GF-D8 (cell line): Measurements from ENCODE around the gene PRDM11.

ENCODE experiments used
- DNase-seq: peaks from one replicate; lab custom pipeline; 2025; lab: John Stamatoyannopoulos, UW

The PRDM11 gene

DNA sequence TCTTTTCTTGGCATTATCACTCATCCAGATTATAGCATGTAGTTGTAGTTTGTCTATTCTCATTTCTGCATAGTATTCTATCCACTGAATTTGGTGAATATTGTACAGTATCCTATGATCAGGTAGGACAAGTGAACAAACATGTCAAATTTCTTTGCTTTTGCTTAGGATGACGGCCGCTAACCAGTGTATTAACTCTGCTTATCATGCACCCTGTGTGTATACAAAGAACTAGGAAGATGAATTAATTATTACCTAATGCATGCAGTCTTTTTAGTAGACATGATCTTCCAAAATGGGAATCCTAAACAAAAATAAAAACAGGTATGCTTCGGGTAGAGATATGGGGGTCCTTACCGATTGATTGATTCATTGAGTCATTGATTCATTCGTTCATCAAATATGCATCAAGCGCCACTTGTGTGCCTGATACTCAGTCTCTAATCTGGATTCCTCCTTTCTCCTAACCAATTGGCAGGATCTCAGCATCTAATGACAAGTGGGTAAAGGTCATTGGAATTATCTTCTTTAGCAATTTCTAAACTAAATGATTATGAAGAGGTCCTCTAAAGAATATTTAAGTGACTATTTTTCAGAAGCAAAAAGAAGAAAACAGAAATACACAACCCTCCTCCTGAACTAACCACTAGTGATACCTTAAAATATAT is 27.9 kb downstream of the PRDM11 start:
- DNase-seq: no peak

DNA sequence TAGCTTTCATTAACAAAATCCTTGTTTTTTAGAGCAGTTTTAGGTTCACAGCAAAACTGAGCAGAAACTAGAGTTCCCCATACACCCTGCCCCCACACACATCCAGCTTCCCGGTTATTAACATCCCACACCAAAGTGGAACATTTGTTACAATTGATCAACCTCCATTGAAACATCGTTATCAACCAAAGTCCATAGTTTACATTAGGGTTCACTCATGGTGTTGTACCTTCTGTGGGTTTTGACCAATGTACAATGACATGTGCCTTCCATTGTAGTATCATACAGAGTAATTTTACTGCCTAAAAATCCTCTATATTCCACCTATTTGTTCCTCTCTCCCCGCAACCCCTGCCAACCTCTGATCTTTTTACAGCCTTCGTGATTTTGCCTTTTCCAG is 28.5 kb downstream of the PRDM11 start:
- no peak for DNase-seq

DNA sequence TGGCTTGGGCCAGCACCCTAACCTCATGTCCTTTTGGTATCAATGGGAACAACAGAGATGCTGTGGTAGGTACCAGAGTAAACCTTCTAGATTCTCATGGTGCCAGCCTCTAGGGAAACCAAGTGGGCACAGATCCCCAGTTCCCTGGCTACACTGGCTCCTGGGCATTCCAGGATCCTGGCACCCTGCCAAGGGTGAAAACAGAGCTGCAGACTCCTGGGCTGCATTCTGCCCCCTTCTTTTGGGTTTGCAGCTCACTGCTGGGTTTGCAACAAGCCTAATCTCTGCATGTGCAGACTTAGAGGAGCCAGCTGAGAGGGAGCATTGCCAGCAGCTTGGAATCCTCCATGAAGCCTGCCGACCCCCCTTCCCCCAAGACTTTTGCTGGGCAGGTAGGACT is 30.6 kb downstream of the PRDM11 start:
- no peak for DNase-seq

DNA sequence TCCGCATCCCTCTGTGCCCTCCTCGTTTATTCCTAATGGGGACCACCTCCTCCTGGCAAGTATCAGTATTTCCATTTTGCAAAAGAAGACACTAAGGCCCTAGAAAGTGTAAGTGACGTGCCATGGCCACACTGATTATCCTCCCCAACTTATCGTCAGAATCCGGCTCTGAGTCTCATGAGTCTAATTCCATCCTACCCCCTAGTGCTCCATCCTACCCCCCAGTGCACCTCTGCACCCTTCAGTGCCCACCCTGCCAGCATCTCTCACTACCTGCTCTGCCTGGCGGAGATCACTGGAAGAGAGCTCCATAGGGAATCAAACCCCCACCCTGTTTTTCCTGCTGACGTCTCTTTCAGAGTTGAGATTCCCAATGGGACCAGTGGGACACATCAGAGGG is 31.8 kb downstream of the PRDM11 start:
- no peak for DNase-seq

DNA sequence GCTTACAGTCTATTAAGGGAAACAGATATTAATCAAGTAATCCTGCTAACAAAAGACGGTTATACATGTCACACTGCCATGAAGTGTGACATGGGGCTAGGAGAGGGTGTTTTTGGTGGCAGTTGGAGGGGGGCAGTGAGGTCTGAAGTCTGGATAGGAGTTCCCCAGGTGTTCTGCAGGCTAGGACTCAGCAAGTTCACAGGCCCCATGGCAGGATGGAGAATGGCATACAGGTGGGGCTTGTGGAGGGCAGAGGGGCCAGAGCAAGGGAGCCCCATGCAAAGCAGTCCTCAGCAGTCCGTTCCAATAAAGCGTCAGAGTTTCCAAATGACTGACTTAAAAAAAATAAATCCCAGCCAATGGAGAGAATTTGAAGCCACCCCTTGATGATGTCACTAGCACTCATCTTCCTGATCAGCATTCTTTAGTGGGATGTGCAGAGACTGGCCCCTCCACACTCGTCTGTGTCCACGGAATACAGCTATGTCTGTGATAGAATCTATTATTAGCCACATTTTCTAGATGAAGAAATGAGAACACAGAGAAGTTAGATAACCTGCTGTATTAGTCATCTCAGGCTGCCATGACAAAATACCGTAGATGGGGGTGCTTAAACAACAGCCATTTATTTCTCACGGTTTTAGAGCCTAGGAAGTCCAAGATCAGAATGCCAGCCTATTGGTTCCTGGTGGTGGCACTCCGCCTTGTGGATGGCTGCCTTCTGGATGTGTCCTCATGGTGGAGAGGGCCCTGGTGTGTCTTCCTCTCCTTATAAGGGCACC is 32.6 kb downstream of the PRDM11 start:
- no peak for DNase-seq

DNA sequence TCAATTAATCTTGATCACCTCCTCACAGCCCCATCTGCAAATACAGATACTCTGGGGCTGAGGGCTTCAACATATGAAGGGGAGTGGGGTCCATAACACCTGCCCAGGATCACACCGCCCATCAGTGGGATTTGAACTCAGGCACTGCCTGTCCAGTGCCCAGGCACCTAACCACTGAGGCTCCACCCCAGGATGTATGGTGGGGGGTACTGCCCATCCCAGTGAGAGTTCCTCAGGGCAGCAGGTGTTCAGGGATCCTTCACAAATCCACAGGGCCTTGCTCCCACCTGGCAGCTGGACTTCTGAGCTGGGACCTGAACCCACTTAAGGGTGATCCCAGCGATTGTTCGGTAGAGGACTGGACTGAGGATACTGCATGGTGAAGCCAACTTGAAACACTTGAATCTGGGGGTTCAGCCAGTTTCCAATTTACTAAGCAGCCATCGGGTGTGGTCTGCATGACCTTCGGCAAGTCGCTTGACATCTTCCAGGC is 33.3 kb downstream of the PRDM11 start:
- no peak for DNase-seq

DNA sequence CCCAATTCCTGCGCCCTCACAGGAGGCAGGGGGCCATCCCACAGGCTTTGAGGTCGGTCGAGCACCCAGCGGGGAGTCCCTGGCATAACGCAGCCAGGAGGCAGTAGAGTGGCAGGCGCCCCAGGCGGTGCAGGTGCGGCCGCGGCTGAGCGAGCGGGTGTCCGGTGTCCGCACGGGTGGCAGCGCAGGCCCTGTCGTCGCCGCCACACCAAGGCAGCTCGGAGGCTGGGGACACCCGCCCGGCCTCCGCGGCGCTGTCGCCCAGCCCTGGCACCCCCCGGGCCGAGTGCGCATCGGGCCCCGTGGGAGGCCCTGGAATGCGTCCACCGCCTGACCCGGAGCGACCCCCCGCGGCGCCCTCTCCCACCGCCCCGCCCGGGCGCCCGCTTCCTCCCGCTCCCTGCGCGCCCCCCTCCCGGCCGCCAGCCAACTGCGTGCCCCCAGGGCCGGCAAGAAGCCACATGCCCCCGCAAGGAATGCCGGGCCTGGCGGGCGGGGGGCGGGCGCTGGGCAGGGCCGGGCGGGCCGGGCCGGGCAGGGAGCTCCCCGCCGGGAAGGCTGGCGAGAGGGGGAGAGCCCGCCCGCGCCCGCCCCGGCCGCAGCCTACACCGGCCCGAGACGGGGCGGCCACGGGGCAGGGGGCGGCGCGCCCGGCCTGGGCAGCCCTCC is 33.9 kb downstream of the PRDM11 start:
- no peak for DNase-seq

DNA sequence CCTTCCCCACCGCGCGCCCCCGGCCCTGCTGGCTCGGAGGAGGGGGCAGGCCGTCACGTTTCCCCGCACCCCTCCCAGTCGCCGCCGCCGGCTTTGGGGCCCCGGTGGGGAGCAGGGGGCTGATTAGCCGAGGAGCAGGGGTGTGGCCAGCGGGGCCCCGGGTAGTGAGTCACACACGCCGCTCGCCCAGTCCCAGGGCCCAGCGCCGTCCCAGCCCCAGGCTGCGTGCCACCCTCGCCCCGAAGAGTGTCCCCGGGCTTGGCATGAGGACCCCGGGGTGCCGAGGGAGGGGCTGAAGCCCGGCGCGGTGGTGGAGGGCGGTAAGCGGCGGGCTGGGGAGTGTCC is 34.4 kb downstream of the PRDM11 start:
- no peak for DNase-seq

DNA sequence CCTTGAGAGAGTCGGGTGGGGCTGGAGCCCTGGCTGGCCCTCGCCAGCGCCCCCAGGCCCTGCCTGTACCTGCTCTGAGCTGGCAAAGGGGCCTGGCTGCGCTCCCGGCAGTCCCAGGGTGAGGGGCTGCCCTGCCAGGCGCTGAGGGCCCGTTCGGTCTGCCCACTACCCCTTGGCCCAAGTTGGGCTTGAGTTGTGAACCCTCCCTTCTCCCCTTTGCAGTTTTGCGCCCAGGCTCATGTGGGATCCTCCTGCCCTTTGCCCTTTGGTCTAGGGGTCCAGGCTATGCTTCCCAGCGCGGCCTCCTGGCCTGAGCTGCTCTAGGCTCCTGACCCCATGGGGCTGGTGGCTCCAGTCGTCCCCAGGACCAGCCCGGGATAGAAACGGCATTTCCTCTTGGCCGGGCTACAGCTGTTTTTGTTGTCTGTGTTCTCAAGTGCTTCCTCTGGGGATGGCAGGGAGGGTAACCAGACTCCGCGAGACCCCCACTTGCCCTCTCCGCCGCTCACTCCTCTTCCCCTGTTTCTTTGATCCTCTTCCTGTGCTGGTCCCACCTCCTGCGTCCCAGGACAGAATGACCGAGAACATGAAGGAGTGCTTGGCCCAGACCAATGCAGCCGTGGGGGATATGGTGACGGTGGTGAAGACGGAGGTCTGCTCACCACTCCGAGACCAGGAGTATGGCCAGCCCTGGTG is 34.9 kb downstream of the PRDM11 start:
- DNase-seq: no peak

DNA sequence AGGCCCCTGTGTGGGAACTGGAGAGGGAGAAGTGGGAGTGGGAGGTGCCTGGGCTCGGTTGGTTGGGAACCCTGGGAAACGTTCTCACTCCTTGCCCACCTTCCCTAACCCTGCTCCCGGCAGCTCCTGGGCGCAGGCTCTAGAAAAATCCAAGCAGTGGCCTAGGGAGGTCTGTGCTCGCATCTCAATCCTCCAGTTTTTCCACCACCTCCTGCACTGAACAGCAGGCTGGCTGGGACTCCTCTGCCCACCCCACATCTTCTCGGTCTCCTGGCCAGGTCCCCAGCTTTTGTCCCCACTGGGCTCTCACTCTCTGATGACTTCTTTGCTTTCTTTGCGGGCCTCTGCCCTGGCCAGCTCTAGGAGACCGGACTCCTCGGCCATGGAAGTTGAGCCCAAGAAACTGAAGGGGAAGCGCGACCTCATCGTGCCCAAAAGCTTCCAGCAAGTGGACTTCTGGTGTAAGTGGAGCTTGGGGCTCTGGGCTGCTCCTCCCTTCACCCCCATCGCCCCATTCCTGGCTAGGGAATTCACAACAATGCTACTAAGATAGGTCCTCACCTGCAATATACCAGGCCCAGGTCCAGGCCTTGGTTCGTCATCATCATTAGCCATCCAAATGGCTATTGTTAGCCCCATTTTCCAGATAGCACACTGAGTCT is 35.6 kb downstream of the PRDM11 start:
- no peak for DNase-seq

DNA sequence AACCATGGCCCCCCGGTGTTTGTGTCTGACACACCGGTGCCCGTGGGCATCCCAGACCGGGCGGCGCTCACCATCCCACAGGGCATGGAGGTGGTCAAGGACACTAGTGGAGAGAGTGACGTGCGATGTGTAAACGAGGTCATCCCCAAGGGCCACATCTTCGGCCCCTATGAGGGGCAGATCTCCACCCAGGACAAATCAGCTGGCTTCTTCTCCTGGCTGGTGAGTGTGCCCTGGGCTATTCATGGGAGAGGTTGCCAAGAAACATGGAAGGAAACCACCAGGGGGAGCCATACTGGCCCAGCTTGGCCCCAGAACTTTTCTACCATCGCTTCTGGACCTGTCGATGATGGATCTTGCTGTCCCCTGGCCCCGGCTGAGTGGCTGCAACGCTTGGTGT is 36.5 kb downstream of the PRDM11 start:
- DNase-seq: no peak

DNA sequence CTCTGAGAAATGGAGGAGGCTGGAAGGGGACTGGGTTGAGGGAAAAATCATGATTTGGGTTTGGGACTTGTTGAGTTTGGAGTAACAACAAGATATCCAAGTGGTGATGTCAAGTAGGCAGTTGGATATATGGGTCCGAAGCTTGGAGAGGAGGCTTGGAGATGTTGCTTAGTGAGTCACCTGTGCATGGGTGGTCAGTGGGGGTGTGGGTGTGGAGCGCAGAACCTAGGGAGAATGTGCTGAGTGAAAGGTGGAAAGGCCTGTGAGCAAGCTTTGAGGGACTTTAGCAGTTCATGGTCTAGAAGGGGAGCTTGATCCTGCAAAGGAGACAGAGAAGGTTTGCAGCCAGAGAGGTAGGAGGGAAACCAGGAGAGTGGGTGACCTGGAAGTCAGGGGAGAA is 38.2 kb downstream of the PRDM11 start:
- DNase-seq: no peak

DNA sequence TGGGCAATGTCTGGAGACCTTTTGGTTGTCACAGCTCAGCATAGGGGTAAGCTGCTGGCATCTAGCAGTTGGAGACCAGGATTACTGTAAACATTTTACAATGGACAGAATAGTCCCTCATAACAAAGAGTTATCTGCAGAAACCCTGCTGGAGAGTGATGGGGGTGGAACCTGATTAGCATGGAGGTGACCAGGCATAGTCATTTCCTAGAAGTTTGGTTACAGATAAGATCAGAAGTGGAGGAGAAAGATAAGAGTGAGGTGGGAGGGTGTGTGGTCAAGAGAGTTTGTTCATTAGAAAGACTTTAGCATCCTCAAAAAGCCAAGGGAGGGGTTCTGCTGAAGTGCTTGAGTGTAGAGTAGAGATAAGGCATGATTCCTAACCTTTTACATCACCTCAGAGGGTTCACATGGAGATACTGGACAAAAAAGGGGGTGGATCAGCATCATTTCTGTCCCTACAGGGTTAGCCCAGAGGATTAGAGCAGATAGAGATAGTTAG is 38.8 kb downstream of the PRDM11 start:
- DNase-seq: peak; percentile 5

DNA sequence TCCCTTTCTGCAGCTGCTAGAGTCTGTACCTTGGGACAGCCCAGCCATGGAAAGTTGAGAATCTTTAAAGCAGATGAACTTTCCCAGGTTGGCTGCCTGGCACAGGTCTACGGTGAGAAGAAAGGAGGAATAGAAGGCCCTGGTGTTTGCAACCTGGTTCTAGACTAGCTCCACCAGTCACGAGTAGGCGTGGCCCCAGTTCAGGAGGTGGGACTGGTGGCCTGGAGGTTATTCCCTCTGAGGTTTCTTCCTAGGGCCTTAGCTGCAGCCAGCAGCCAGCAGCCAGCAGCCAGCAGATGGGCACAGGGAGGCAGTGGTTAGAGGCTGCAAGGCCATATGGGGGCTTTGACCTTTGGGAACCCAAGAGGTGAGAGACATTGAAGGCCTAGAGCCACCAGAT is 40.9 kb downstream of the PRDM11 start:
- no peak for DNase-seq

DNA sequence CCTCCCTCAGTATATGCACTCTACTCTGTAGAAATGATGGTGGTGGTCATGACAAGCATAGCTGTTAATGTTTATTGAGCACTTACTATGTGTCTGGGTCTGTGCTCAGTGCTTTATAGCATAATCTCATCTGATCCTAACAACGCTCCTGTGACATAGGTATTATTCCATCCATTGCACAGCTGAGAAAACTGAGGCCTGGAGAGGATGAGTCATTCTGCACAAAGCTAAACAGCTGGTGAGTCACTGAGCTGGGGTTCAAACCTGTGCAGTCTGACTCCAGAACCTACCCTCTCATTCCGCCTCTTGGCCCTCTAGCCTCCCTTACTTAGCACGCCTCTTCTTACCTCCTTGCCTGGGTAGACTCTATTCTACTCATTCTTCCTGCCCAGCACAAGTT is 41.7 kb downstream of the PRDM11 start:
- no peak for DNase-seq

DNA sequence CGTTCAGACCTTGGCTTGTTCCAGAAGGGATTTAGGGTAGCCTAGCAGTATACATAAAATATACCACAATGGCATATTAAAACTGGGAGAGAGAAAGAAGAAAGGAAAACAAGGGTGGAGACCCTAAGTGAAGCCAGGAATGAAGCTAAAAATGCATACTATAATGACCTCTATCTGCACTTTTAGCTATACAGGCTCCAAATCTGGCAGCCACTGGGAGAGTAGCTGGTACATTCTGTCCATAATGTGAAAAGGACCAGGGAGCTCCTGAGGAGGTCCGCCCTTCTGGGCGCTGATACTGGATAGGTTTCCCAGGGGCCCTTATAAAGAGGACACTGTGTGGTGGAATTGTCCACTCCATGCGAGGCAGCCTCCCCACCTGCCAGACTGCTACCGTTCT is 42.8 kb downstream of the PRDM11 start:
- DNase-seq: no peak

DNA sequence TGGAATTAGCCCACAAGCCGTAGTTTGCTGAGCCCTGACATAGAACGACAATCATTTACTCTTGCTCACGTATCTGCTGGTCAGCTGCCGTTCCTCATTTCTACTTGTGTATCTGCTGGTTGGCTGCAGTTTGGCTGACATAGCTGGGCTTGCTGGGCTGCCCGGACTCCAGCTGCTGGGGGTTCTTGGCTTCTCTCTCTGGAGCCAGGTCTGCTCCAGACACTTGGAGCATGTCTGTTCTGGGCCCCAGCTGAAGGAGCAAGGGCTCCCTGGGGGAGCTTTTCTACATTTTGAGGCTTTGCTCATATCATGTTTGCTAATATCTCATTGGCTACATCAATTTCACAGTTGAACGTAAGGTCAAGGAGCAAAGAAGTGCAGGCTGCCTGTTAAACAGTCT is 47.3 kb downstream of the PRDM11 start:
- no peak for DNase-seq

DNA sequence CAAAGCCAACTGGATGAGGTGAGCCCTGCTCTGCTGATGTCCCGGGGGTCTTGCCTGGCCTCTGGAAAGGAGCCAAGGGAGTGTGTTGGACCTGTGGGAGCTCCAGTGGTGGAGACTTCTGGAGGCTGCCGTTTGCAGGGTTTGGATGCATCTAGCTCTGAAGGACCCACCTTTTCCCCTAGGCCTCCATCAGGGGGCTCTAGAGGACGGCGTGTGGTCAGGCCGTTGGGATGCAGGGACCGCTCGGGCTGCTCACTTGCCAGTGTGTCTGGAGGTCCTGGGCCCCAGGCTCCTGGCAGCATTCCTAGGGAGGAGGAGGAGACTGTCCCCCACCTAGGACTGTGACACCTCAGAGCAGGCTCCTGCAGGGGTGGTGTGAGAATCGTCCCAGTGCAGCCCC is 58.3 kb downstream of the PRDM11 start:
- DNase-seq: no peak

DNA sequence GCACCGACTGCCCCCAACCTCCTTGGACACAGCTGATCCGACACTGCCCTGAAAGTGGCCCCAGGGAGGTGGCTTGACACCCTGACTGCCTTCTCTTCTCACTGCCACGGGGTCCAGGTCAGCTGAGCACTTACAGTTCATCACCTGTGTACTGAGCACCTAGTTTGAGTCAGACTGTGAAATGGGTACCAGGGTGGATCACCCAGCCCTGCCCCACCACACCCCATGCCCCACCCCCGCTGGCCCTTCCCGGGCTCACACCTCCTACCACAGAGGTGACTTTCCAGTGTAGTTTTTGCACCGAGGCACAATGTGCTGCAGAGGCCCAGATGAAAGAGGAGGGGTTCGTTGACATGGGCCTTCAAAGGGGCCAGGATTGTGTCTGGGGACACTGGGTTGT is 59.5 kb downstream of the PRDM11 start:
- DNase-seq: no peak

DNA sequence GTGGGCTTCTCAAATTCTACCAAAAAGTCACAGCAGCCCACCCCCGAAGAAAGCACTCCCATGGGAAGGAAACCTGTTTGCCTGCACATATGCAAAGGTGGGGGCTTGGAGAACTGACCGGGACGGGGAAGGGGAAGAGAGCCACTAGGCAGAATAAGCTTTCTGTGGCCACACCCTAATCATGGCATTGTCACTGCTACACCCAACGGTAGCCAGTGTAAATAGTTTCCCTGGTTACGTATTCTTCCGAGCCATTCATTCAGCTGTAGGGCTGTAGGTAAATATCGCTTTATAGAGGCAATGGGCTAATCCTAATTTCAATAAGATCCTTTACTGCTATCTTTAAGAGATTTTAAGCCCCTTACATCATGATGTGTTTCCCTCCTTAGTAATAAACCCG is 61.7 kb downstream of the PRDM11 start:
- DNase-seq: no peak

DNA sequence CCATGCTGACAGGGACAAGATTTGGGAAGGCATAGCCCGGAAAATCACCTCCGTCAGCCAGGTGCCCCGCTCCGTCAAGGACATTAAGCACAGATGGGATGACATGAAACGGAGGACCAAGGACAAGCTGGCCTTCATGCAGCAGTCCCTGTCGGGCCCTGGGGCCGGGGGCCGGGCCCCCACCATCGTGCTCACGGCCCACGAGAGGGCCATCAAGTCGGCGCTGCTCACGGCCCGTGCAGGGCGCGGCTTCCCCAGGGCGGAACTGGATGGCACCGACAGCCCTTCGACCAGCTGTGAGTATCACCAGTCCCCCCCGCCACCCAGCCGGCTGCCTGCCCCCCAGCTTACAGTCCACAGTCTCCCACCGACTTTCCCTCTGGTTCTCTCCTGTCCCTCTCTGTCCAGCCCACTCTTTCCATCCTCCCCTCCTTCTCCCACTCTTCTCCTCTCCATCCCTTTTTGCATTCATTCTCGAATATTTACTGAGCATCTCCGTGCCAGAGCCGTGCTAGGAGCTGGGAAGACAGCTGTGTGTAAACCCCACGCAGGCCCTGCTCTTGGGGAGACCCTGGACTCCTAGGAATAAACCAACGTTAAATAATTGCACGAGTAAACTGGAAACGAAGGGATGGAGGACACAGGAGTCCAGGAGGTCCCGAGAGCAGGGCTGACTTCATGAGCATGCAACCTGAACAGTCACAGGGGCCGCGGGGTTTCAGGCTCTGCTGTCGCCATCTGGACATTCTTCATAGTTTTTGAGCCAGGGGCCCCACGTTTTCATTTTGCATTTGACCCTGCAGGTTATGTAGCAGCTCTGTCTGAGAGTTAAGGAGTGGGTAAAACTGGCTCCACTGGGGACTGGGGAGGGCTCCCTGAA is 62.8 kb downstream of the PRDM11 start:
- DNase-seq: no peak
